ENCODE data around the gene UQCC3.
"Not testable (repeated sequence)": the region's sequence is repeated elsewhere in the genome, so short reads cannot be mapped to it uniquely, and the experiment has no call there.

The UQCC3 gene, protein sequence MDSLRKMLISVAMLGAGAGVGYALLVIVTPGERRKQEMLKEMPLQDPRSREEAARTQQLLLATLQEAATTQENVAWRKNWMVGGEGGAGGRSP

GRCh38 chr11:62671608-62672389, at the start of gene UQCC3, which contains the start of gene LBHD1:
UQCC3 (plus strand) TSS chr11:62671673; CDS start chr11:62671746, 73 bp downstream.
LBHD1 (minus strand) TSS chr11:62672267; CDS start chr11:62670031, 2,236 bp downstream.
- peak in 1 of 2 experiments; percentile 69 for DNase-seq (ENCODE audit: low read depth in 2 of 2)

GRCh38 chr11:62622476-62623089, 48.9 kb upstream of the UQCC3 start:
- no peak for DNase-seq (ENCODE audit: low read depth in 2 of 2)

GRCh38 chr11:62627713-62628112, 43.8 kb upstream of the UQCC3 start:
- DNase-seq (ENCODE audit: low read depth in 2 of 2), result no peak

- no peak for DNase-seq (ENCODE audit: low read depth in 2 of 2)
Measured at GRCh38 chr11:62632492-62632891, 39.0 kb upstream of the UQCC3 start.

- DNase-seq (ENCODE audit: low read depth in 2 of 2), result no peak
Measured at GRCh38 chr11:62644220-62644619, 27.3 kb upstream of the UQCC3 start.

- no peak for DNase-seq (ENCODE audit: low read depth in 2 of 2)
Measured at GRCh38 chr11:62645671-62645945, 25.9 kb upstream of the UQCC3 start.

DNA sequence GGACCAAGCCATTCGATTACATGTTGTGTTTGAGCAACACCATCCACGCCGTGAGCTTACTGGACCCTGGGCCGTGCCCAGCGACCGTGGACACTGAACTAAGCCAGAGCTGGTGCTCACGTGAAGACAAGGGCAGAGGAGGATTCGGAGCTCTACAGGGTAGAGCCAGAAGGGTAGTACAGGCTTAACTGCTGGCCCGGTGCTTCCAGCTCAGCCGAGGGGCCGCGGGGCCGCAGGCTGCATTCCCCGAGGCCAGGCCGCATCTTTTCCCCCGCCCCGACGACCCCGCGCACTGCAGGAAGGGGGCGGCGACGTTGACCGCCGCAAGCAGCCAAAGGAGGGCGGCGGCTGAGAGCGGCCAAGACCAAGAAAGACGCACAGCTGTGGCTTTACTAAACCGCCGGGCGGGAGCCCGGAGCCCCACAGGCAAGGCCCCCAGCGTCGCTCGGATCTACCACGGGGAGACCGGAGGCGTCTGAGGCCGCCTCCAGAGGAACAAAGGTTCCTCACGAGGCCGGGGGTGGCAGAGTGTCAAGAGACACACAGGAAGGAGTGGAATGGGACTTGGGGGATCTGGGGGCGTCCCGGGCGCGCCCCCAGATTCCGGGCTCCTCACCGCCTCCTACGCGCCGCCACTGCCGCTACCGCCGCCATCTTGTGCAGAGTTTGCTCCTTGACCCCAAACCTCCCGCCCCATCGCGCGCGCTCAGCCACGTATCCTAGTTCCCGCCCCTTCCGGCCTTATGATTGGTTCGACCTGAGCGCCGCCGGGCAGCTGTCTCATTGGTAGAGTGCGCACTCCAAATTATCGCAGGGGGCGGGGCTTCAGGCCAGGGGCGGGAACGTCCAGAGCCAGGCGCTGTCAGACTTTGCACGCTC, 25.3 kb upstream of the UQCC3 start, which contains the start of gene GANAB:
Gene GANAB (minus strand): TSS at position 668 of the 879 bp plus-strand sequence. CDS start 14 bp downstream, at position 654.
- peak; percentile 99 to 100 for DNase-seq (ENCODE audit: low read depth in 2 of 2)

DNA sequence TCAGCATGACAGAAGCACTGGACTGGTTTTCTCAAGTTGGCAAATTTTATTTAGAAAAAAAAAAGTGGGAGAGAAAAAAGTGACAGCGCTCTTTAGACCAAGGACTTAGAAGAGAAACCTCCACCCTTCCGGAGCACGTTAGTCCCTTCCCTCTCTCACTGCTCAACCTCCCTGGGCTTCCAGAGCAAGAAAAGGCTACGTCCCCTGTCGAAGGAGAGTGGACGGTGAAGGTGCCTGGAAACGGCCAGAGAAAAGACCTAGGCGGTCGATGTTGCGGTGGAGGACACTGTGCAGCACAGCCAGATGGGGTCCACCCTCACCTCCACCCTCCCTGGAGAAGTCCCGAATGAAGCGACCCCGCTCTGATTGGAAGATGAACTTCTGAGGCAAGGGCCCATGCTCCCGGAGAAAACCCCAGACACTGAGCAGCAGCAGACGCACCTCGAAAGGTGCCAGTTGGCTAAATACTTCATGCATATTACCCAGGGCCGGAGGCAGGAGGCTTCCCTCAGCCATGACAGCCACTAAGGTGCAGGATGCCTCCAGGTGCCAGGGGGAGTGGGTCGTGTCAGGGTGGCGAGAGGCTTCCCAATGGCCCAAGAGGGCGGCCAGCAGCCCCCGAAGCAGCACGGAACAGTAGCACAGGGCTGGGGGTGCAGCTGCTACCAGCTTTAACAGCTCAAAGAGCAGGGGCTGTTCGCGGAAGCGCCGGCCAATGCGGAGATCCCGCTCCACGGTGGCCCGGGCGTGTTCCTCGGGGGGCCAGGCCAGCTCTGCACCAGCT, 24.5 kb upstream of the UQCC3 start:
- no peak for DNase-seq (ENCODE audit: low read depth in 2 of 2)

- DNase-seq (ENCODE audit: low read depth in 2 of 2), result no peak
Measured at GRCh38 chr11:62647609-62648005, 23.9 kb upstream of the UQCC3 start.

DNA sequence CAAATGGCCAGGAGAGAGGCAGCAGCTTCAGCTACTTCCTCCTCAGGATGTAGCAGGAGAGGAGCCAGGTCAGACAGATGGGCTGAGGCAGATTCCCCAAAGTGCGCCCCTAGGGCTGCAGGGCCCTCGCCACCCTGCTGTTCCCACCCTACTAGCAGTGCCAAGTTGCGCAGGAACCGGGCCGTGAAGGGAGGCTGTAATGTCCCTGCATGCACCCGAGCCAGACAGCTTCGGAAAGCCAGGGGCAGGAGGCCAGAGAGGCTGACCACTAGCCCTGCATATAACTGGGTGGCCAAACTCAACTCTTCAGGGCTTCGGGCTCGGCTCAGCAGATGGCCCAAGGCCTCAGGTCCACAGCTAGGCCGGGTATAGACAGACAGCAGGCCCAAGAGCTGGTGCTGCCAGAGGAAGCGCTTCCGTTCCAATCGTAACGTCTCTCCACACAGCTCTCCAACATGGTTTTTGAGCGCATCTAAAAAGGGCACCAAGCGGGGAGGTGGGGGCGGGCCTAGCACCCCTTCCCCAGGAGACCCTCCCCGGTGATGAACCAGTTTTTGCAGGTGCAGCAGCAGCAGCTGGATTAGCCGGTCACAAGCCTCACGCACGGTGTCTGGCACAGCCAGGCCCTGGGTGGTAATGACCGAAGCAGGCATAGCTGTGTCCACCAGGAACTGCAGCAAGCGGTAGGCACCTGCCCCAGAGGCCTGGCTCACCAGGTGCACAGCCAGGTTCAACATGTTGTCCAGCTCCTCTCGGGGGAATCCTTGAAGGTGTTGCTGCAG, 23.1 kb upstream of the UQCC3 start:
- DNase-seq (ENCODE audit: low read depth in 2 of 2), result no peak

GRCh38 chr11:62648967-62649364, 22.5 kb upstream of the UQCC3 start:
- no peak for DNase-seq (ENCODE audit: low read depth in 2 of 2)

GRCh38 chr11:62649486-62649885, 22.0 kb upstream of the UQCC3 start:
- DNase-seq (ENCODE audit: low read depth in 2 of 2), result no peak

- DNase-seq (ENCODE audit: low read depth in 2 of 2), result not testable (repeated sequence)
Measured at GRCh38 chr11:62650283-62650682, 21.2 kb upstream of the UQCC3 start.

DNA sequence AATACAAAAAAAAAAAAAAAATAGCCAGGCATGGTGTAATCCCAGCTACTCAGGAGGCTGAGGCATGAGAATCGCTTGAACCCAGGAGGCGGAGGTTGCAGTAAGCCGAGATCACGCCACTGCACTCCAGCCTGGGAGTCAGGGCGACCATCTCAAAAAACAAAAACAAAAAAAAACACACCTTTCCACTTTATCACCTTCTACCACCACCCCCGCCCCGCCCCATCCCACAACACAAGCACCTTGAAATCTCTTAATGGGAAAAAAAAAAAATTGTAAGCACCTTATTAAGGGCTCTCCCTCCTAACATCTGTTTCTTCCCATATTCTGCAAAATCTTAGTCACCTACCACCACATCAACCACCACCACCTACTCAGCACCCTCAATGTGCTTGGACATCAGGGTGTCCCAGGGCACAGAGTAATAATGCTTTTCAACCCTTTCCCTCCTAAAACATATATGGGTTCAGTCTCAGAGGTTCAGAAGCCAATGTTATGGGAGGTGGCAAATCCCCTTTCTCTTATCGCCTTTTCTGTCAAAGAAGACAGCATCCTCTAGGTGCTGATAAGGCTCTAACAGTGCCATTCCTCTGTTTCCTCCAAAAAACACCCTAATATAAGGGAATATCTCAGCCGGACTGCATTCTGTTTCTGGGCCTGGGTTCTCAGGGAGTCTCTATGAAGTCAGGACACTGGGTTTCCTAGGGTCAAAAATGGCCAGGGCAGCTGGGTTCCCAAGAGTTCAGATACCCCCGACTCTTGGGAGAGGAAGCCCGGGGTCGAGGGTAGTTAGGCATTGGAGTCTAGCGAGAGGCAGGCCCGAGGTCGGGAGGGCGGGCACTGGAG, 19.1 kb upstream of the UQCC3 start:
- no peak for DNase-seq (ENCODE audit: low read depth in 2 of 2)

- no peak for DNase-seq (ENCODE audit: low read depth in 2 of 2)
Measured at GRCh38 chr11:62654297-62654696, 17.2 kb upstream of the UQCC3 start.

DNA sequence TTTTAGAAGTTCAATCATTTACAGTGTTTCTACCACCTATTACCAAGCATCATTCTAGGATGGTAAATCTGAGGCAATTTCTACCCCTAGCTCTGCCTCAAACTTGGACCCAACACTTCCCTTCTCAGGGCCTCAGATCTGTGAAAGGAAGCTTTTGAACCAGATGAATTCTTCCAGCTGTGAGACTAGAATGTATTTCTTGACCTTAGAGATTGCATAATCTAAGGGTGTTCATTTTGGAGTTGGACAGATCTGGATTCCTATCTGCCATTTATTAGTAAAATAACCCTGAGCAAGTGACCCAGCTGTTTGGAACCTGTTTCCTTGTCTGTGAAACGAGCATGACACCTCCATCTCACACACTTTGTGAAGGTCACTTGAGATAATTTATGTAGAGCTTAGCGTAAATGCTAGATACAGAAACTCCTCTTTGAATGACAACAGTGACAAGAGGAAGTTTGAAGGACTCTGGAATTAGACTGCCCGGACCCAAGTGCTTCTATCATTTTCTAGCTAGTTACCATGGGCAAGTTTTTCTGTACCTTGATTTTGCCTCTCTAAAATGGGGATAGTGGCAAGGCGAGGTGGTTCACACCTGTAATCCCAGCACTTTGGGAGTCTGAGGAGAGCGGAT, 14.6 kb upstream of the UQCC3 start:
- DNase-seq (ENCODE audit: low read depth in 2 of 2), result no peak

DNA sequence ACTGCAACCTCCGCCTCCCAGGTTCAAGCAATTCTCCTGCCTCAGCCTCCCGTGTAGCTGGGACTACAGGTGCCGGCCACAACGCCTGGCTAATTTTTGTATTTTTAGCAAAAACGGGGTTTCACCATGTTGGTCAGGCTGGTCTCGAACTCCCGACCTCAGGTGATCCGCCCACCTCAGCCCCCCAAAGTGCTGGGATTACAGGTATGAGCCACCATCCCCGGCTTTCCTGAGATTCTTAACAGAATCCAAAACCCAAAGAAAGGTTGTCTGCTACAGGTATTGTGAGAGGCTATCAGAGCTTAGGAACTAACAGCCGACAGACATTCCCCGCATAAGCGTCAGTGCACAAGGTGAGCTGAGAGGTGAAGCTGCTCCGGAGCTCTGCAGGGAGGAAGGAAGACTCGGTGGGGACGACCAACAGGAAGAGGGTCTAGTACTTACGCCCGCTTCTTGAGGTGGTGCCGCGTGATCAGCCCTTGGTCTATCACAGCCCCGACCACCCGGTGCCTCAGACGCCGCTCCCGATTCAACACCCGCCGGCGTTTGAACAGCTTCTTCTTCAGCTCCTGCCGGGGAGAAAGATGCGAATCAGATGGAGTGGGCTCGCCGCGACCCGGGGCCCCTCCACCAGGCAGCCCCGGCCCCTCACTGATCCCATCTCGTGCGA, 6.9 kb upstream of the UQCC3 start:
- DNase-seq (ENCODE audit: low read depth in 2 of 2), result peak in 1 of 2 experiments; percentile 33

GRCh38 chr11:62665075-62665598, 6.3 kb upstream of the UQCC3 start, which contains the start of the genes C11orf98 and CSKMT:
C11orf98 (minus strand) TSS chr11:62665210; CDS start chr11:62665169, 41 bp downstream.
CSKMT (plus strand) TSS chr11:62665312; CDS start chr11:62665880, 568 bp downstream.
- DNase-seq (ENCODE audit: low read depth in 2 of 2), result peak; percentile 96 to 97
